GM18868 (cell line): ENCODE measurements around the gene BTNL3.
"Not testable (repeated sequence)": the region's sequence is repeated elsewhere in the genome, so short reads cannot be mapped to it uniquely, and the experiment has no call there.

Source experiments
- ATAC-seq: cut with Tn5 transposase; IDR thresholded peaks from one replicate; pipeline ENCODE4 v1.9.1; 2021; ENCODE audit warnings: mild to moderate bottlenecking, moderate library complexity; ENCODE audit not compliant: unreplicated experiment

Gene BTNL3

DNA sequence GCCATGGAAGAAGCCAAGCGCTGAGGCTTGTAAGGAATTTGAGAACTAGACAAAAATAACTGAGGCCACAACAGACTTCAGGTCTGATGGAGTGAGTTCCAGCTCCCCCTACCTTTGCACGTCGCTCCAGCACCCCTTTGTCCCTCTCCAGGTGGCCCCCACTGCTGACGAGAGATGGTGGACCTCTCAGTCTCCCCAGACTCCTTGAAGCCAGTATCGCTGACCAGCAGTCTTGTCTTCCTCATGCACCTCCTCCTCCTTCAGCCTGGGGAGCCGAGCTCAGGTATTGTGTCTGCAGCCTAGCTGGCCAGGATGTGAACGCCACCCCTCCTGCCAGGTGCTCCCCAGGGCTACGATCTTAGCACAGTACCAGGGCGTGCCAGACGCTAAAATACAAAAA lies 56.7 kb downstream of the BTNL3 start:
- no peak for ATAC-seq

DNA sequence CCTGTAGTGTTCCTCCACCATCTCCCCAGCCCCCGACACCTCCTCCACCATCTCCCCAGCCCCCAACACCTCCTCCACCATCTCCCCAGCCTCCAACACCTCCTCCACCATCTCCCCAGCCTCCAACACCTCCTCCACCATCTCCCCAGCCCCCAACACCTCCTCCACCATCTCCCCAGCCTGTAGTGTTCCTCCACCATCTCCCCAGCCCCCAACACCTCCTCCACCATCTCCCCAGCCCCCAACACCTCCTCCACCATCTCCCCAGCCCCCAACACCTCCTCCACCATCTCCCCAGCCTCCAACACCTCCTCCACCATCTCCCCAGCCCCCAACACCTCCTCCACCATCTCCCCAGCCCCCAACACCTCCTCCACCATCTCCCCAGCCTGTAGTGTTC lies 57.2 kb downstream of the BTNL3 start:
- not testable (repeated sequence) for ATAC-seq

DNA sequence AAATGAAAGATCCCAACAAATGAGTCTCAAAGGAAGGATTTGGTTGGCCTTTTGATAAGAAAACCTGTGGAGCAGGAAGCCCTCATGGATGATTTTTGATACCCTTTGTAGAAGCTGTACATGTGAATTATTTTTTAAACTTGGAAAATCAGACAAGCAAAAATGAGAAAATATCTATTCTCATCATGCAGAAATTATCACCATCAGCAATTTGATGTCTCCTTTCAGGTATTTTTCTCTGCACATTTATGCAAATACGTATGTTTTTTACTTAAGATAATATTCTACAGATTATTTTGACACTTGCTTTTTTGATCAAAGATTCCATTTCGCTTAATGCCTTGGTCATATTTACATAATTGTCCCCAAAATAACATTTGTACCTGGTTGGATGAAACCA lies 58.6 kb downstream of the BTNL3 start:
- ATAC-seq, result no peak

DNA sequence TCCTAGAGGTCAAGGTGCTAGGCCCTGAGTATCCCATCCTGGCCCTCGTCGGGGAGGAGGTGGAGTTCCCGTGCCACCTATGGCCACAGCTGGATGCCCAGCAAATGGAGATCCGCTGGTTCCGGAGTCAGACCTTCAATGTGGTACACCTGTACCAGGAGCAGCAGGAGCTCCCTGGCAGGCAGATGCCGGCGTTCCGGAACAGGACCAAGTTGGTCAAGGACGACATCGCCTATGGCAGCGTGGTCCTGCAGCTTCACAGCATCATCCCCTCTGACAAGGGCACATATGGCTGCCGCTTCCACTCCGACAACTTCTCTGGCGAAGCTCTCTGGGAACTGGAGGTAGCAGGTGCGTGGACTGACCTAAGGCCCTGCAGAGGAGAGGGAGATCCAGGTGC lies 59.3 kb downstream of the BTNL3 start:
- ATAC-seq, result no peak

DNA sequence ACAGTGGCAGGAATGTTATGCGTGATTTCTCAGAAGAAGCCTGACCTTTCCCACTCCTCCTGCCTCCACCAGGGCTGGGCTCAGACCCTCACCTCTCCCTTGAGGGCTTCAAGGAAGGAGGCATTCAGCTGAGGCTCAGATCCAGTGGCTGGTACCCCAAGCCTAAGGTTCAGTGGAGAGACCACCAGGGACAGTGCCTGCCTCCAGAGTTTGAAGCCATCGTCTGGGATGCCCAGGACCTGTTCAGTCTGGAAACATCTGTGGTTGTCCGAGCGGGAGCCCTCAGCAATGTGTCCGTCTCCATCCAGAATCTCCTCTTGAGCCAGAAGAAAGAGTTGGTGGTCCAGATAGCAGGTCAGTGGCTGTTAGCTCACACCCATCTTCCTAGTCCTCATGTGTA lies 61.4 kb downstream of the BTNL3 start:
- ATAC-seq, result no peak

DNA sequence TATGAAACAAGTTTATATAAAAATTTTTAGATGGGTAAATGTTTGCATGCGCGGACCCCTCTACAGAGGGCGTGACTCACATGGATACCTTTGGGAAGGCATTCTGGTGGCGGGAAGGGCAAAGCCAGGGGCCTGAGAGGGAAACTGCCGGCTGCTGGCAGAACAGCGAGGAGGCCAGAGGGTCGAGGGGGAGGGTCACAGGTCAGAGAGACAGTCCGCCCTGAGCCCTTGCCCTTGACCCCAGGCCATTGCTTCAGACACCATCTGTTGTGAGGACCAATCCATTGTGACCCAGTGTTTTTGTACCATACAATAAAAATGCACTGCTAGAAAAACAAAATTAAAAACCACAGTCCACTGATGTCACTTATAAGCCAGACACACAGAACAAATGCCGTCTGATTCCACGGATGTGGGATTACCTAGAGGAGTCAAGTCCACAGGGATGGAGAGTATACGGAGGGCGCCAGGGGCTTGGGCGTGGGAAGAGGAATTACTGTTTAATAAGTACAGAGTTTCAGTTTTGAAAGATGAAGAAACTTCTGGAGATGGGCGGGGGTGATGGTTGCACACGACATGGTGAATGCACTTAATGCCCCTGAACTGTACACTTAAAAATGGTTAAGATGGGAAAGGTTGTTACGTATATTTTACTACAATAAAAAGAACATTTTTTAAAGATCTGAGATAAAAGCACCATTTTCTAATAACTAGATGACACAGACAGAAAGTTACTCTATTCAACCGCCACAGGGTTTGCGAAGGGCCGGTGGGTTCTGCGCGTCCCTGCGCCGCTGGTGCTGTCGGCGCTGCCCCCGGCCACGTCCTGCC lies 63.4 kb downstream of the BTNL3 start:
- ATAC-seq, result no peak

DNA sequence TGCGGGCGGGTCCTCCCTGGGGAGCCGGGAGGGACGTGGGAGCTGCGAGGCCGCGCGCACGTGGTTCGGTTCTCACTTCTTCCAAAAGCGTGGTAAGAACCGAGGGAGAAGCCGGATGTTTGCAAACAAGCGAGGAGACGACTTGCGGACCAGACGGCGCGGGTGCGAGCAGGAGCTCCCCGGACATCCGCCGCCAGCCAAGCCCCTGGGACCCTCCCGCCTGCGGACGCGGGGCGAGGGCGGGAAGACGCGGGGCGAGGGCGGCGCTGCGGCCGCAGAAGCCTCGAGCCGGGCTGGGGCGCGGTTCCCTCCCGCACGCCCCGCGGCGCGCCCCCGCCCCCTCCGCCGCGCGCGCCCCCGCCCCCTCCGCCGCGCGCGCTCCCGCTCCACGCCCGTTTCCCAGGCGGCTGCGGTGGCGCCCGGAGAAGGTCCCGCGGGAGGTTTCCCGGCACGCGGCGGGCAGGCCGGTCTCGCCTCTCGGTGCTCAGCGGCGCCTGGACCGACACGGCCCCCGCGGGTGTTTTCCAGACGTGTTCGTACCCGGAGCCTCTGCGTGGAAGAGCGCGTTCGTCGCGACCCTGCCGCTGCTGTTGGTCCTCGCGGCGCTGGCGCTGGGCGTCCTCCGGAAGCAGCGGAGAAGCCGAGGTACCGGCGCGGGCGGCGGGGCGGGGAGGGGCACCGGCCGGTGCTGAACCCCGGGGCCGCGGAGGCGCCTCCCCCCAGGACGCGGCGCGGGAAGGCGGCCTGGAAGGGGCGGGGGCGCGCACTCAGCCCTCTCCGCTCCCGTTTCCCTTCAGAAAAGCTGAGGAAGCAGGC lies 64.2 kb downstream of the BTNL3 start:
- no peak for ATAC-seq

DNA sequence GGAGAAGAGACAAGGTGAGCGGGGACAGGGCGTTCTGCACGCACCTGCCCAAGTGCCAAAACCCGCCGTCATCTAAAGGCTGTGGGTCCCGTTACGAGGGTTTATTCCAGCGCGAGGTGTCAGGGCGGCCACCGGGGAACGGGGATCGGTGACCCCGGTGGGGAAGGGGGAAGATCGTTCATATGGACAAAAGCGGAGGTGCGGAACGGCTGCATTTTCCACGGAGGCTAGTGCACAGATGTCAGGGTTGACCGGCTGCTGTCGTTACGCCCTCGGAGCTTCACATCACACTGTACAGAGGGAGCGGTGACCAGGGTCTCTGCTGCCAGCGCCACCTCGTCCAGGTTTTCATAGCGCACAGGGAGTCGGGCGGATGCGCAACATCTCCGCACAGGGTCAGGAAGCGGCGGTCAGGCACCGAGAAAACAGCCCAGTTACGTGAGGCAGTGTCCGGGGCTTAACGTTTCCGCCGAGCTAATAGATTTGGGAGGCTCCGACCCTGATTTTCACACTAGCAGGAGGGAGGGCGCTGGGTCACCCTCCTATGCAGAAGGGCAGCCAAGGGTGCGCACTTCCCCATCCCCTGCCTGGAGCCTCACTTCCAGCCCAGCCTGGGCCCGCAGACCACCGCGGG lies 65.0 kb downstream of the BTNL3 start:
- ATAC-seq, result no peak

DNA sequence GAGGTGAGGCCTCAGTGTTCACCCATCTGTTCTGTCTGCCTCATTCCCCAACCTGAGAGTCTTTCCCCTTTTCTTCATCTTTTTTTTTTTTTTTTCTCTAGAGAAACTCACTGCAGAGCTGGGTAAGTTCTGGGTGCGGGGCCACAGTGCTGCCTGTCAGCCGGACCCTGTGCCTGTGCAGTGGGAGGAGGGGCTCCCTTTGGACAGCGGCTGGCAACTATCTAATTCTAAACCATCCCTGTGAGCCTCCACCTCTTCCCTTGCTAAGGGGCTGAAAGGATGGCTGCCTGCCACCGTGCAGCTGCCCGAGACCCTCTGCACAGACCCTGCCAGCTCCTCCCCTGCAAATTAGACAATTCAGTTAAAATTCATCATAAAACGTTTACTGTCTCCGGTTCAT lies 65.5 kb downstream of the BTNL3 start:
- ATAC-seq, result no peak

DNA sequence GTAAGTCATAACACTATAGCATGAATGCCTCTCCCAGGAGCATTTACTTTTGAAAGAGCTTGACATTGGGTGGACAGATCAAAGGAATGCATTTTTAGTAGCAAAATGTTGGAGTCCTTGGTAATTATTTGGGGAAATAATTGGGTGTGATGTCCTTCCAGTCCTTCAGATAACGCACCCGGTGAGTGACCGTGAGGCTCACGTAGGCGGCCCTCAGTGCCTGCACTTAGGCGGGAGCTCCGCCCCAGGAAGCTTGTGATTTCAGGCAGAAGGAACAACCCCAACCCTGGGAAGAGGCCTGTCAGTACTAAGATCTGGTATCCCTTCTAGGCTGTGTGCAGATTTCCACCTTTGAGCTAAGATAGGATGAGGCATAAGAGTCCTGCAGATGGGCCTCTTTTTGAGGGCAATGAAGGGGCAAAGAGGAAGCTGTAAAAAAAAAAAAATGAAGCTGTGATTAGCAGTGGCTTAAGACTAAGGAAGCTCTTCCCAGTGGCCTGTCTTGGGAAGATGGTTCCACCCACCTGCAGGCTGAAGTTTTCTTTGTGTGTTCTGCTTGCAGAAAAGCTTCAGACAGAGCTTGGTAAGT lies 66.3 kb downstream of the BTNL3 start:
- ATAC-seq, result no peak
